ENCODE data around the gene HLA-DOA. TPM values are rescaled to one million over a fixed set of nuclear protein-coding genes. Genes with fewer than 3 reads are reported as not detected.

The HLA-DOA gene
- total RNA-seq, 2 experiments from 2014 or later, result 3.3 to 4.2 TPM

GRCh38 chr6:32960563-32960962 is 48.8 kb downstream of the HLA-DOA start:
- no peak overlapping the region for H3K27ac Mint-ChIP-seq
- no peaks in the 10 kb centered on the region for H3K36me3 Mint-ChIP-seq (ENCODE audit: low read depth)
- no peaks in the 10 kb centered on the region for H3K27me3 Mint-ChIP-seq (ENCODE audit: low read depth)
- H3K9me3 Mint-ChIP-seq (ENCODE audit: insufficient read depth), result no peaks in the 10 kb centered on the region
- H3K4me3 Mint-ChIP-seq, result no peak overlapping the region
- ChIA-PET CTCF (interaction anchor here (1.1 to 15.9 kb wide), 3 partner anchors 6 to 27 kb away, joined by 3 to 442 read pairs (median 11); partner anchors contain the start of gene HLA-DMA), POLR2A (interaction anchor here (4.5 kb wide), 1 partner anchor 12 kb away, joined by 49 read pairs; no protein-coding TSS in a partner anchor)
- ATAC-seq (no peak), DNase-seq (no peak)
- peaks cover 19% of the 10 kb centered on the region for H3K4me1 Mint-ChIP-seq (ENCODE audit: low read depth)

- Mint-ChIP-seq H3K27ac (no peak overlapping the region), H3K36me3 (ENCODE audit: low read depth) (no peaks in the 10 kb centered on the region), H3K4me3 (no peak overlapping the region), H3K4me1 (ENCODE audit: low read depth) (peaks cover 36% of the 10 kb centered on the region), H3K9me3 (ENCODE audit: insufficient read depth) (no peaks in the 10 kb centered on the region), H3K27me3 (ENCODE audit: low read depth) (no peaks in the 10 kb centered on the region)
- DNase-seq (no peak), ATAC-seq (no peak)
- CTCF ChIA-PET, result interaction anchor here (0.6 to 10.8 kb wide), 8 partner anchors 8 to 315 kb away, joined by 3 to 519 read pairs (median 52); partner anchors contain the start of genes BRD2, HLA-DMB, TAP2 and VPS52
- POLR2A ChIA-PET, result interaction anchor here (13.5 kb wide), 1 partner anchor 14 kb away, joined by 307 read pairs; the partner anchor contains the start of gene BRD2
Measured at GRCh38 chr6:32956176-32956575, 53.2 kb downstream of the HLA-DOA start.

- ATAC-seq (peak; percentile 22), DNase-seq (peak; percentile 56)
- Mint-ChIP-seq H3K27ac (no peak overlapping the region), H3K9me3 (ENCODE audit: insufficient read depth) (no peaks in the 10 kb centered on the region), H3K36me3 (ENCODE audit: low read depth) (peaks cover under 1% of the 10 kb centered on the region), H3K4me1 (ENCODE audit: low read depth) (peaks cover 42% of the 10 kb centered on the region), H3K27me3 (ENCODE audit: low read depth) (no peaks in the 10 kb centered on the region), H3K4me3 (no peak overlapping the region)
- ChIA-PET CTCF (interaction anchor here (0.7 to 10.8 kb wide), 23 partner anchors 13 to 294 kb away, joined by 3 to 519 read pairs (median 13); partner anchors contain the start of genes BRD2, HLA-DMB, PSMB9 and TAP1), POLR2A (interaction anchor here (1.0 to 13.5 kb wide), 3 partner anchors 14 to 22 kb away, joined by 3 to 307 read pairs (median 3); partner anchors contain the start of genes BRD2 and HLA-DMB)
Measured at GRCh38 chr6:32954986-32955802, 54.2 kb downstream of the HLA-DOA start.

GRCh38 chr6:32954267-32954666 is 55.1 kb downstream of the HLA-DOA start:
- ATAC-seq (no peak), DNase-seq (peak; percentile 16)
- ChIA-PET POLR2A (interaction anchor here (1.0 to 13.5 kb wide), 6 partner anchors 13 to 108 kb away, joined by 3 to 307 read pairs (median 6); partner anchors contain the start of genes BRD2 and HLA-DMB), CTCF (interaction anchor here (0.7 to 10.8 kb wide), 29 partner anchors 14 to 245 kb away, joined by 3 to 519 read pairs (median 8); partner anchors contain the start of genes BRD2, HLA-DMB, PSMB9 and TAP1)
- H3K9me3 Mint-ChIP-seq (ENCODE audit: insufficient read depth), result no peaks in the 10 kb centered on the region
- H3K36me3 Mint-ChIP-seq (ENCODE audit: low read depth), result peaks cover 6% of the 10 kb centered on the region
- H3K4me3 Mint-ChIP-seq, result no peak overlapping the region
- no peaks in the 10 kb centered on the region for H3K27me3 Mint-ChIP-seq (ENCODE audit: low read depth)
- H3K27ac Mint-ChIP-seq, result peak overlapping the region; percentile 4
- H3K4me1 Mint-ChIP-seq (ENCODE audit: low read depth), result peaks cover 51% of the 10 kb centered on the region

Other genes starting within 250 kb of the HLA-DOA start
- under 1 TPM in 1 of 2 experiments, not detected in 1; 0.32 TPM for gene HLA-DQB2, start 246.1 kb downstream of the HLA-DOA start, total RNA-seq
- gene HLA-DOB, start 192.6 kb downstream of the HLA-DOA start, total RNA-seq, result 10 to 100 TPM; 15.6 to 17.0 TPM
- 100 to 1,000 TPM; 145 to 159 TPM for gene TAP2, start 170.9 kb downstream of the HLA-DOA start, total RNA-seq
- gene PSMB8, start 165.5 kb downstream of the HLA-DOA start, total RNA-seq, result 100 to 1,000 TPM; 385 to 397 TPM
- 100 to 1,000 TPM; 319 to 328 TPM for gene TAP1, start 155.9 kb downstream of the HLA-DOA start, total RNA-seq
- 100 to 1,000 TPM; 319 to 325 TPM for gene PSMB9, start 155.4 kb downstream of the HLA-DOA start, total RNA-seq
- gene HLA-DMB, start 68.6 kb downstream of the HLA-DOA start, total RNA-seq, result 10 to 100 TPM; 14.4 to 14.7 TPM
- gene HLA-DMA, start 56.5 kb downstream of the HLA-DOA start, total RNA-seq, result 10 to 100 TPM; 28.6 to 30.5 TPM
- 100 to 1,000 TPM; 299 to 313 TPM for gene BRD2, start 41.0 kb downstream of the HLA-DOA start, total RNA-seq
- gene HLA-DPA1, start 64.1 kb upstream of the HLA-DOA start, total RNA-seq, result 10 to 100 TPM; 39.1 to 40.0 TPM
- 10 to 100 TPM; 21.0 to 22.8 TPM for gene HLA-DPB1, start 66.4 kb upstream of the HLA-DOA start, total RNA-seq
- gene COL11A2, start 182.9 kb upstream of the HLA-DOA start, total RNA-seq, result under 1 TPM; 0.71 to 0.83 TPM
- gene RXRB, start 191.1 kb upstream of the HLA-DOA start, total RNA-seq, result 10 to 100 TPM; 33.5 to 34.5 TPM
- gene SLC39A7, start 191.3 kb upstream of the HLA-DOA start, total RNA-seq, result 10 to 100 TPM; 45.6 to 50.8 TPM
- 10 to 100 TPM; 13.9 to 14.1 TPM for gene HSD17B8, start 195.1 kb upstream of the HLA-DOA start, total RNA-seq
- gene RING1, start 198.9 kb upstream of the HLA-DOA start, total RNA-seq, result 10 to 100 TPM; 39.8 to 44.6 TPM